NCI-H1105 treated with DMSO at 0.1 percent for 48 hours (cell line): Measurements from ENCODE around the gene ACADS.

Experiments used
- DNase-seq: peaks from one replicate; lab custom pipeline; 2025; lab: John Stamatoyannopoulos, UW

Gene ACADS

DNA sequence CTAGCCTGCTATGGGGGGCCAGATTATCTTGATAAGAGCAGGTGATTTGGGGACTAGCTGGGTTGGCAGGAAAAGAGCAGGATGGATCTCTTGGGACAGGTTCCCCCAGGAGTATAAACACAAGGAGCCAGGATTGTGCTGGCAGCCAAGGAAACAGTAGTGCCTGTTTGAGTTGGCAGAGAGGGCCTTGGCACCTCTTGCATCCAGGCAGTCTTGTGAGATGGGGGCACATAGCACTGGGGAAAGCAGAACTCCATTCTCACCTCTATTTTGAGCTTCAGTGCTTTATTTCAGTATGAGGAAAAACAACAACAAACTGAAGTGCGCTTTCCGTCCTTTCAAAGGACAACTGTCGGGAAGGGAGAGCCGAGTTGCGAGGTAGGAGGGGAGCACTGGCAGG is 24.7 kb upstream of the ACADS start:
- no peak for DNase-seq

DNA sequence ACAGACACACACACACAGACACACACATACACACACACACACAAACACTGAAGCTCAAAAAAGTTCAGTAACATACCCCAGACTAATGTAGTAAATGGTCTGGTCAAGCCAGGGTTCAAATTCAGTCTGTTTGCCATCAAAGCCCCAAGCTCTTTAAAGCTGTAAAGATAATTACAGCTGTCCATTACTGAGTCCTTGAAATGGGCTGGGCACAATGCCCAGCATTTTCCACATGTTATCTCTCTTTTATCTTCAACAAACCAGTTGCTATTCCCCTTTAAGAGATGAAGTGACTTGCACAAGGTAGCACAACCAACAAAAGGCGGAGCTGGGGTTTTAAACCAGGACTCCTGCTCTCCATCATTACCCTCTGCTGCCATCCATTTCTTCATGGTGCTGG is 23.0 kb upstream of the ACADS start:
- peak; percentile 53 for DNase-seq

DNA sequence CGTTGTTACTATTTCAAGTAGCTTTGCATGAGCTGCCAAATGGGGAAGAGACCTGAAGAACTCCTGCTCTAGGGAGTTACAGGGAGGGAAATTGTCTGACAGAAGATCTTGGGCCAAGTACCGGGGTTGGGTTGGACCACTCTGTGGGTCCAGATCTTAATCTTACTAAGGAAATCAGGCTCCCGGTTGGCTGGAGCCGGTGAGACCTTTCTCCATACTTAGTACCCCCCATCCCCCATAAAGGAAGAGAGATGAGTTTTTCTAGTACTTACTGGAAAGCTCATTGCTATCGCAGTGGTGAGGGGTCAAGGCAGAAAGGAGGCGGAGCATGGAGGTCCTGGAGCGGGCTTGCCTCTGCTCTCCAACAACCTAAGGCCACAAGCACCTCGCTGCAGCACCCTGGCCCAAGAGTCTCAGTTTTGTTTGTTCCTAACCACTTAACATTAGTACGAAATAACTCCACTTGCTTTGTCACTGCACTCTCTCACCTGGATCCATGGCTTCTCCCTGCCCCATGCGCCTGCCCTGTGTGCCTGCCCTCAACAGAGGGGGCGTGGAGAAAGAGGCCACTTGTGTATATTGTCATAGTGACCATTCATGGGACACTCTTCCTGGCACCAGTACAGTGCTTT is 22.2 kb upstream of the ACADS start:
- DNase-seq = no peak

DNA sequence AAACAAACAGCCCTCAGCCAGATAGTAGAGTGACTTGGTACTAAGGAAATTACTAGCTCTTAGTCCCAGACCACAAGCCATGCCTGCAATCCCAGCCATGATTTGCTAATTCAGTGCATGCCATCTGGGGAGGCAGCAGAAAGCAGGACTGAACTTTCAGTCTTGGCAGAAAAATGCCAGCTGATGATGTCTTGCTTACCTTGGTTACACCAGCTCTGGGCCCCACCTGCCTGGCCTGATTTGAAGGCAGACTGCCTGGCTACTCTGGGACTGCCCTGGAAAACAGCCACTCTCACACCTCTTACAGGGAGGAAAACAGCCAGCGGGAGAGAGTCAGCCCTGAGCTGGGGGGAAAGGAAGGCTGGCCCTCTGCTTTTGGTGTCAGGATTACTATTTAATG is 20.0 kb upstream of the ACADS start:
- no peak for DNase-seq

DNA sequence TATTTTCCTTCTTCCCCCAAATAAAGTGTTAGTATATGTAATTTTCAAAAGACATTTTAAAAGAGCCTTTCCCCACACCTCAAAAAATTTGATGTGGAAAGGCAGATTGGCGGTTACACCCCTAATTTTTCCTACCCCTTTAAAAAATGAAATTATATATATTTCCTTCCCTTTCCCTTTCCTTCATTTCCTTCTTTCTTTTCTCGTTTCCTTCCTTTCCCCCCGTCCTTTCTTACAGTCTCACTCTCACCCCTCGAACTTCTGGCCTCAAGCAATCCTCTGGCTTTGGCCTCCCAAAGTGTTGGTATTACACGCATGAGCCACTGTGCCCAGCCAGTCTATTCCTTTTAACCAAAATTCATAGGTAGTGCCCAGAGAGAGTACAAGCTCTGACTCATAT is 19.6 kb upstream of the ACADS start:
- no peak for DNase-seq

DNA sequence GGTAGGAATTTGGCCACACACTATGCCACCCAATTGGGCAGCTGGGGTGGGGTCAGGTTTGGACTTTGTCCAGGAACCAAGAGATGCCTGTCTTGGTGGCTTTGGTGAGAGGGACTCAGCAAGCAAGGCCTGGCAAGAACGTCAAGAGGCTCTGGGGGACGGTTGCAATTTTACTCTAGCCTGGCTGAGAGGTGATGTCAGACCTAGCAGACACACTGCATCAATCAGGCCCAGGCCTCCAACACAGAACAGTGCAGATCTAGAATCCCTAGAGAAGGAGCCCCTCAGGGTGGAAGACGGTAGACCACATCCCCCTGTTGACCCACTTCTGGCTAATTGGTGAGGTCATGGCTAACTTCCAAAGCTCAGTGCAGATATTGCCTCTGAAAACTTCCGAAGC is 17.0 kb upstream of the ACADS start:
- DNase-seq = no peak

DNA sequence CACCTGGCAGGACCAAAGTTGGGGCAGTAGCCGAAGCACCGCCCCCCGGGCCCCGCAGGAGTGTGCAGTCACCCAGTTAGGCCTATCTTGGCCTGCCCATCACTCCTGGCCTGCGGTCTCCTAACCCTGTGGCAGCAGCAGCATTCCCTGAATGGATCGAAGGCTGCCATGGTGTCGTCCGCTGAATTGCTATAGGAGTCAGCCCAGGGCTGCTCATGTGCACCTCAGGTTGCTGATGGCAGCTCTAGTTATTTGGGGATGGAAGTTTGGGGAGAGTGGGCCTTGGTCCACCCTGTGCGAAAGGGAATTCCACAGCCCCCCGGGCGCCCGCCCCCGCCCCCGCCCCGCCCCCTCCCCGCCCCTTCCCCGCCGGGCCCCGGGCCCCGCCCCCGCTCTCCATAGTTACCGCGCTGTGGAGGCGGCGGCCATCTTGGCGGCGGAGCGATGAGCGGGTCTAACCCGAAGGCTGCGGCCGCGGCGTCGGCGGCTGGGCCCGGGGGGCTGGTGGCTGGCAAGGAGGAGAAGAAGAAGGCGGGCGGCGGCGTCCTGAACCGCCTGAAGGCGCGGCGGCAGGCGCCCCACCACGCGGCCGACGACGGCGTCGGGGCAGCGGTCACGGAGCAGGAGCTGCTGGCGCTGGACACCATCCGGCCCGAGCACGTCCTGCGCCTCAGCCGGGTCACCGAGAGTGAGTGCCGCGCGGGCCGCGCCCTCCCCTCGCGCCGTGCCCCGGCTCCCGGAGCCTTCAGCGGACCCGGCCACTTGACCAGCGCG is 15.4 kb upstream of the ACADS start, which contains the start of gene UNC119B:
Gene UNC119B, plus strand, starts transcription at position 428 of the 774 bp plus-strand sequence. Its CDS starts 17 bp downstream, at position 445.
- peak; percentile 67 for DNase-seq

DNA sequence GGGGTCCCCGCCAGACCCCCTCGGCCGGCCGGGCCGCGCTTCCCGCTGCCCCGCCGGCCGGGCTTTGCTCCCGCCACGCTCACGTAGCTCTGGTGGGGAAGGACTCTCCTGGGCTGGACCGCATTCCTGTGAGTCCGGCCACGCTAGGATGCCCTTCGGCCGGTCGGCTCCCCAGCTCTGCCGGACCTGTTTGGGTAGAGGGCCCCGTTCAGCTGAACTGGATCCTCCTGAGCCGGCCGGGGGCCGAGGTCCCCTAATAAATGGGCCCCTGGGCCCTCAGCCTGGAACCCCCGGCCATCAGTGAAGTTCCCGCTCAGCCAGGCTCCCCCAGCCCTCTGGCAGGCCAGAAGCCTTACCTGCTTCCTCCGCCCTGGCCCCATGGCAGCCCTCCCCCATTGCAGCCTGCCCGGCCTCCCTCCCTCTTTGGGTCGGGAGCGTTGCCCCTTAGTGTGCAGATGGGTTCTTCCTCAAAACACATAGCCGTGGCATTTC is 14.8 kb upstream of the ACADS start:
- no peak for DNase-seq

DNA sequence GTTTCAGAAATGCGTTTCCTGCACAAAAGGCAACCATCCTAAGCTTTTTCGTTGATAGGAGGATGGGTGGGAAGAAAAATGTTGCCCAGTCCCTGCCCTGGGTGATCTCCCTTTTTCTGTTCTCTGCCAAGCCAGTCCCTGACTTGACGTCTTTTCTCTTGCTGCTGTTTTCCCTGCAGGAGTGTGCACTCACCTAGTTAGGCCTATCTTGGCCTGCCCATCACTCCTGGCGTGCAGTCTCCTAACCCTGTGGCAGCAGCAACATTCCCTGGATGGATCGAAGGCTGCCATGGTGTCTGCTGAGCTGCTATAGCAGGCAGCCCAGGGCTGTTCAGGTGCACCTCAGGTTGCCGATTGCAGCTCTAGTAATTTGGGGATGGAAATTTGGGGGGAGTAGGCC is 14.2 kb upstream of the ACADS start:
- no peak for DNase-seq

DNA sequence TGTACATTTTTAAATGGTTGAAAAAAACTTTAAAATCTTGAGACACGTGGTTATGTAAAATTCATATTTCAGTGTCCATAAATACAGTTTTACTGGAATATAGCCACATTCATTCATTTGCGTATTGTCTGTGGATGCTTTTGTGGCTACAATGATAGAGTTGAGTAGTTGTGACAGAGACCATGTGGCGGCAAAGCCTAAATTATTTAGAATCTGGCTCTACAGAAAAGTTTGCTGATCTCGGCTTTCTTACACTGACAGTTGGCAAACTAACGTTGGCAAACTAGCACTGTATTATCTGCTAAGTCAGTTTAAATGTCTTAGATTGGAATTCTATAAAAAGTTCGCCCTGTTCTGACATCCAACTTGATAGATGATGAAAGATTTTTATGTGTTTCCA is 13.0 kb upstream of the ACADS start:
- no peak for DNase-seq

DNA sequence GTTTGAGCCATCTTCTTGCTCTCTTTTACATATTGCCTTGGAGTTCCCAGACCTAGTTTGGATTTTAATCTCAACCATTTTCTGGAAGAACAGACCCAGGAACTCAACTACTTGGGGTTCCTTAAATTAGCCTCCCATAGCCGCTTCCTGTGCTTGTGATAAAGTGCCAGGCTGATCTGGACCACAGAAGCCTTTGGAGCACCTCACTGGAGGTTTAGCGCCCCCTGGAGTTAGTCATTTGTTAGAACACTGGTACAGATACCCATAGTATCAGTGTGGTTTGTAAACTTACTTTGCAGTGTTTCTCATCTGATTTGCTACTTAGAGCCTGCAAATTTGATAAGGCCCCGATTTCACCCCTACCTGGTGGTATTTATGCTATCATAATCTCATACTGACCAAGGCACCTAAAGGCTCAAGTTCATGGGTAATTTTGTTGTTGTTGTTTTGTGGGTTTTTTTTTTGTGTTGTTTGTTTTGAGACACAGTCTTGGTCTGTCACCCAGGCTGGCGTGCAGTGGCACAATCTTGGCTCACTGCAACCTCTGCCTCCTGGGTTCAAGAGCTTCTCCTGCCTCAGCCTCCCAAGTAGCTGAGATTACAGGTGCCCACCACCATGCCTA is 11.7 kb upstream of the ACADS start:
- peak; percentile 81 for DNase-seq

DNA sequence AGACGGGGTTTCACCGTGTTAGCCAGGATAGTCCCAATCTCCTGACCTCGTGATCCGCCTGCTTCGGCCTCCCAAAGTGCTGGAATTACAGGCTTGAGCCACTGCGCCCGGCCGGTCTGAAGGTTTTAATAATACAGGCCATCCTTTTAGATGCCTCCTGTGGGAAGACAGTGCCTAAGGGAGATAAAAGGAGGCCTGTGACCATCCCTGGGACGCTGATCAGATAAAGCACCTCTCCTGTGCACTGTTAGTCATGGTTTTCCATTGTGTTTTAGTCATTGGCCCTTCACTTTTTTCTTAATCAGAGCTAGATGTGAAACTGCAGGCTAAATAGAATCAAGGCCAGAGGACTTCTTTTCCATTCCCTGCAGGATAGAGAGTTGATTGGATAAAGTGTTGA is 7.6 kb upstream of the ACADS start:
- DNase-seq = no peak

DNA sequence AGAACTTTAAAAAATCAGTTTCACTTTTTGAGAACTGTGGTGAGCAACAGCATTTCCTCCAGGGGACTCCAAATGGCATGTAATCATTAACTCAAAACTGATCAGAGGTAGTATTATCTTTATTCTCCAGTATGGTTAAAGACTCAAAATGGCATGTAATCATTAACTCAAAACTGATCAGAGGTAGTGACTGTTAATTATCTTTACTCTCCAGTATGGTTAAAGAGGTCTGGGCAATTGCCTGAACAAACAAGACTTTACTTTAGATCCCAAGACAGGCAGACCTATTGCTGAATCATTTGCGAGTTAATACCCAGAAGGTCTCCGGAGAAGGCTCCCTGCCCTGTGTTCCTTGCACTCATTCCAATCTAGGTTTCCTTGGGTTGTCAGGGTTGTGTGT is 6.6 kb upstream of the ACADS start:
- DNase-seq = no peak

DNA sequence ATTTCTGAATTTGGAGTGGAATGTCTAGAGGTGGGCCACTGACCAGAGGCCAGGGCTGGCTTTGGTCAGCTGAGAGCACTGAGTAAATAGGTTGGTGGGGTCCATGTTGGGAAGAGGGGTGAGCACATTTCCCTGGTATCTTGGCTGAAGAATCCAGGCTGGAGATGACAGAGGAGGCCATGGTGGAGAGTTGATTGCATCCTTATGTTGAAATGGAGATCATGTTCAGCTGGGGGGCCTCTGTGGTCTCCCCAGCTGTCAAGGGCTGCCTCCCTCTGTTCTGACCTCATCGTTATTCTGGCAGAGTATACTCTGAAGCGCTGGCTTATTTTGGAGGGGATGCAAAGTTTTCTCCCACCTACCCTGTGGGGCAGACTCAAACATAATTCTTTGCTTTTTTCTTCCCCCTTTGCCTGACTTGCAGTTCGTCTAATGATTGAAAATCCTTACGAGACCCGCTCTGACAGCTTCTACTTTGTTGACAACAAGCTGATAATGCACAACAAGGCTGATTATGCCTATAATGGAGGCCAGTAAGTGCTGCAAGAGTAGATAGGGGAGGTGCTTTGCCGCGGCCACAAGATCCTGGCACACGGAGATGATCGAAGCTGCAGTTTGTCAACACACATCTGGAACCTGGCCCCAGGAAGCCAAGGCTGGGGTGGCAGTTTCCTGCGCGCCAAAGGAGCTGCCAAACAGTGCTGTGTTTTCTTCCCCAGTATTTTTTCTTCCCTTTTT is 6.0 kb upstream of the ACADS start:
- no peak for DNase-seq

DNA sequence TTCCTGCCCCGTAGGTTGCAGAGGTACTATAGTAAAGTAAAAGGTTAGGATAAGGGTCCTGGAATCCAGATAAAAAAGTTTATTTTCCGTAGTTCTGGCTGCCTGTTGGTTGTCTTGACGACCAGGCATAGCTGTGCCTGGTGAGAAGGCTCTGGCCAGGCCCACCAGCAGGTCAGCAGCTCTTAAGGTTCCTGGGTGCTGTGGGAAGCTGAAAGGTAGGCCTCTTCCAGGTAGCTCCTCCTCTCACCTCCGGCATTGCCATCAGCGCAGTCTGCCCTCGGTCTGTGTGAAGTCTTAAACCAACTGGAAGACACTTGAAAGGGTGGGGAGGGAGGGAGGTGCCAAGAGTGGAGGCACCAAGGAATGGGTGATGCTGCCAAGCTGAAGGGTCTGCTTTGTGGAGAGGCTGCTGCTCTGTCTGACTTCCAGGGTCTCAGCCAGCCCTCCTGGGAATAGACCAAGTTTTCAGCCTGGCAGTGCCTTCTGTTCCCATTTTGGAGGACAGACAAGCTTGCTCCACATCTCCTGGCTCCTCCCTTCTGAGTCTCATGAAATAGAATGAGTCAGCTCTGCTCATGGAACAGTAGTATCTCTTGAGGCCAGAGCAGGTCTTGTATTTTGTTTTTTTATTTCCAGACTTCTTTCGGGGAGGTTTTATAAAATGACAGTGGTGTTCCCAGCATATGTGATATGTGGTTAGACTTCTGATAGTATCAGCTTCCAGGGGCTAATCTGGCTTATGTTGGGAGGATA is 5.2 kb upstream of the ACADS start:
- DNase-seq = no peak

DNA sequence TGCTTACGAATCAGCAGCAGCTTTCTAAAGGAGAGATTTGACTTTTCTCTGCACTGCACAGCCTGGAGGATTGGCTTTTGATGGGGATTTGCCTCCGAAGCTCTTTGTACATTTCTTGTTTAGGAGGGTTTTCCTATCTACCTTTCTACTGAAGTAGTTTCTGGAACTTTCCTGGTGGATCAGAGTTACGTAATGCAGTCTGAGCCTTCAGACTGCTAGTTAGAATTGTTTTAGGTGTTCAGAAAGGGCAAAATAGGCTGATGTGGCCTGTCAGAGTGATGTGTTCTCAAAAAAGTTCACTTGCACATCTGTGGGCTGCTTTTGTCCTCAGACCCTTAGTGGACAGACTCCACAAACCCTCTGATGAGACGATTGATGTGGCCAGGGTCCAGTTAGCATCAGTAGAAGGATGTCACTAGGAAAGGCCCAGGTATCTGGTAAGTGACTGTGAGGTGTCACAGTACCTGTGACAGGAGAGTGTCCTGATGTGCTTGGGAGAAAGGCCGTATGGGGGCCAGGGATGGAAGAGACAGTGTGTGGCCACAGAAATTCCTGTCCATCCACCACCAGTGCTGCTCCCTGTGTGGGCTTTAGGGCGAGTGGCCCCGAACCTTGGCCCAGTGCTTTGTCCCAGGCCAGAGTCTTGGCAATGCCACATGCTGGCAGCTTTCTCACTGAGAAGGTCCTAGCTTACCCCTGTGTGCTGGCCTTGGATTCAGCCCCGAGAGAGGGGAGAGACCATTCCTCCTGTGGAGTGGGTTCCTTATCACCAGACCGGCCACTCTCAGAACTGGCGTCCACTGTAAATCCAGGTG is 4.4 kb upstream of the ACADS start:
- no peak for DNase-seq

DNA sequence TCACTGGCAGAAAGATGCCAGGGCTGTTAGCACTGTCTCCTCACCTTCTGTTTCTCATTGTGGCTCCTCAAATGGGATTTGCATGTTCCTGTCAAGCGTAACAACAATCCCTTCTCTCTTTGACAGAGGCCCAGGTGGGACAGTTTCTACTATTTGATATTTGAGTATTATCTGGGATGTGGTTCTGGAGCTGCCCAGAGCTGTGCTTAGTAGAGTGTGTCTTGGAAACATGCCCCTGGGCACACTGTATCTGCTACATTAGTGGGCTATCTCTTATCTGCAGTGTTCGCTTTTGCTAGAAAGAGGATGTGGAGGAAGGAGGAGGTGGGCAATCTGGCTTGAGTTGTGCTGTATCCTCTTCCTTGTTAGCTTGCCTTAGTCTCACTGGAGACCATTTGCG is 3.8 kb upstream of the ACADS start:
- DNase-seq = no peak

DNA sequence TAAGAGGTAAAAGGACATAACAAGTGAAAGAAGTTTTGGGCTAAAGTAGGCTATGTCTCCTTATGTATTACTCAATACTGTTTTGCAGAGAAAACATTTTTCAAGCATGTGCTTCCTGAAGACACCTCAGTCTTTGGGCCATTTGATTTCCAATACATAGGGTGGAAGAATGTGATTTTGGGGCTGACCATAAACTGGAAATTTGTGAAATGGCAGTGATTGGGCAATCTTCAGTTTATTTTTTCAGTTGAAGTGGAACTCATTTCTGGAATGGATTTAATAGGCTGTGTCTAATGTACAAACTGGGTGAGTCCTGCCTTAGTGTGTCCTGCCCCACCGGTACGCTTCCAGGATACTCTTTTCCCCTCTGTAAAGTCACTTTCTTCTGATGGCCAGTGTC is 2.8 kb upstream of the ACADS start:
- no peak for DNase-seq

DNA sequence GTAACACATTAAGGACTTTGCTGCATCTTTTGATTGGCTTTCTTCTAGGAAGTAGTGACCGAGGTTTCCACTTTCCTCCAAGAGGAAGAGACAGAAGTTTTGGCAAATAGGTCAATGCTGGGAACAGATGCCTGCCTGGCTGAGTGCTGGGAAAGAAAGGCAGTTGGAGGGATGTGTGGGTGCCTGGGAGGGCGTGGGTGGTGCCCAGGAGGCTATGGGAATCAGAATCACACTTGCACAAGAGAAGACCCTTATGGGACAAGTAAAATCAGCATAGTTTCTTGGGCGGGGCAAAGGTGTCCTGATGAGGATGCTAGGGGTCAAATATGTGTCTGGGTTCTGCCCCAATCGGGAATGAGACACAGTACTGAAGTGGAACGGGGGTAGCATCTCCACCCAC is 906 bp upstream of the ACADS start:
- no peak for DNase-seq

DNA sequence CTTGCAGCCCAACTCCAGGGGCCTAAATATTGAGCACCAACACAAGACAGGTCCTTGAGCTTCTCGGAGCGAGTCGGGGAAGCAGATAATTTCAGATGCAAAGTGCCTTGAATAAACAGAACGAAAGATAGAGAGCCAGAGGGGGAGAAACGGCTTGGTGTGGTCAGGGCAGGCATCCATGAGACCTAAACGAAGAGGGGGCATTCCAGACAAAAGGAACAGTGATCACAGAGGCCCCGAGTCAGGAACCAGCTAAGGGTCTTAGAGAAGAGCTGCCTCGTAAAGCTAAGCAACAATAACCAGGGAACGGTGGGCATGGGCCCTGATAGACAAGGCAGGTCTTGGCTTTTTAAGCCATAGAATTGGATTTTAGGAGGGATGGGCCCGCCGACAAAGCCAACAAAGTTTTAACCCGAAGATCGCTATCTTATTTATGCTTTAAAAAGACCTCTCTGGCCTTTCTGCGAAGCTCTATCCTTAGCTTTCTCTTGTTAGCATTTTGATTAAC is 421 bp upstream of the ACADS start:
- peak; percentile 65 for DNase-seq

DNA sequence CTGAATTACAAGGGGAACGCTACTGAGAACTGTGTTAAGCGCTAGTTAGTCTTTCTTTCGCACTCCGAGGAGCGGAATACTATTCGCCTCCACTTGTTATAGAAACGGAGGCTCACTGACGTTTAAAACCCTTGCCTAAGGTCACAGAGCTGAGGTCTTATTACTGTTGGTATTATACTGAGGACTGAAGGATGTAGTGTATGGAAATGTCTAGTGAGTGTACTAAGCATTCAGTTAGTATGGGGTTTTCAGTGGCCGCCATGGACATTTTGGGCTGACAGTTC is 826 bp downstream of the ACADS start:
- DNase-seq = no peak
